GM11168 (cell line): ENCODE data around the gene HMG20A.
"Not testable (repeated sequence)": the region's sequence is repeated elsewhere in the genome, so short reads cannot be mapped to it uniquely, and the experiment has no call there.

Source experiments
- in situ Hi-C: fragments of 300-500 bp; cut with MboI; formaldehyde crosslinking; loops from one replicate; pipeline ENCODE4 v1.12.0; 2022; ENCODE audit warnings: low sequenced_read_pairs; ENCODE audit not compliant: unreplicated experiment

Gene HMG20A

GRCh38 chr15:77406173-77406759 is 14.4 kb upstream of the HMG20A start:
- in situ Hi-C loops = not testable (repeated sequence)

- in situ Hi-C loops = no loop called here
Measured at GRCh38 chr15:77406846-77407245, 13.8 kb upstream of the HMG20A start.

- in situ Hi-C loops = no loop called here
Measured at GRCh38 chr15:77409259-77410156, 11.2 kb upstream of the HMG20A start.

- in situ Hi-C loops = not testable (repeated sequence)
Measured at GRCh38 chr15:77410157-77410500, 10.6 kb upstream of the HMG20A start.

GRCh38 chr15:77410701-77411618 is 9.7 kb upstream of the HMG20A start:
- in situ Hi-C loops = no loop called here

- in situ Hi-C loops = no loop called here
Measured at GRCh38 chr15:77411619-77411976, 9.1 kb upstream of the HMG20A start.

- in situ Hi-C loops = no loop called here
Measured at GRCh38 chr15:77412972-77413698, 7.6 kb upstream of the HMG20A start.

GRCh38 chr15:77413699-77414349 is 6.9 kb upstream of the HMG20A start:
- in situ Hi-C loops = no loop called here

GRCh38 chr15:77414789-77415442 is 5.8 kb upstream of the HMG20A start:
- in situ Hi-C loops = no loop called here

GRCh38 chr15:77415450-77416147 is 5.1 kb upstream of the HMG20A start:
- in situ Hi-C loops = no loop called here

- in situ Hi-C loops = no loop called here
Measured at GRCh38 chr15:77416148-77416455, 4.6 kb upstream of the HMG20A start.

- in situ Hi-C loops = no loop called here
Measured at GRCh38 chr15:77416954-77417353, 3.7 kb upstream of the HMG20A start.

GRCh38 chr15:77417602-77418001 is 3.1 kb upstream of the HMG20A start:
- in situ Hi-C loops = no loop called here

GRCh38 chr15:77418391-77418965 is 2.2 kb upstream of the HMG20A start:
- in situ Hi-C loops = no loop called here

GRCh38 chr15:77418966-77419835 is 1.5 kb upstream of the HMG20A start:
- in situ Hi-C loops = no loop called here

GRCh38 chr15:77419836-77420609 is 665 bp upstream of the HMG20A start, which contains the start of gene PEAK1:
Gene PEAK1 (minus strand): TSS chr15:77420104. CDS start chr15:77181926, 238,178 bp downstream.
- in situ Hi-C loops = loop anchor here (10.0 kb wide), 1 partner anchor 235 kb away; no protein-coding TSS in a partner anchor

- in situ Hi-C loops = loop anchor here (10.0 kb wide), 1 partner anchor 237 kb away; no protein-coding TSS in a partner anchor
Measured at GRCh38 chr15:77421370-77421700, 647 bp downstream of the HMG20A start.
